ENCODE measurements around the gene BTBD10.

Gene BTBD10

GRCh38 chr11:13462901-13463778 lies at the start of gene BTBD10:
Gene BTBD10 (minus strand): TSS chr11:13463222. CDS start chr11:13445124, 18,098 bp downstream.
- in situ Hi-C loops (cut with MboI; ENCODE audit: low sequenced_read_pairs), result no loop called here

- in situ Hi-C loops (cut with MboI; ENCODE audit: low sequenced_read_pairs), result no loop called here
Measured at GRCh38 chr11:13503393-13503792, 40.4 kb upstream of the BTBD10 start.

DNA sequence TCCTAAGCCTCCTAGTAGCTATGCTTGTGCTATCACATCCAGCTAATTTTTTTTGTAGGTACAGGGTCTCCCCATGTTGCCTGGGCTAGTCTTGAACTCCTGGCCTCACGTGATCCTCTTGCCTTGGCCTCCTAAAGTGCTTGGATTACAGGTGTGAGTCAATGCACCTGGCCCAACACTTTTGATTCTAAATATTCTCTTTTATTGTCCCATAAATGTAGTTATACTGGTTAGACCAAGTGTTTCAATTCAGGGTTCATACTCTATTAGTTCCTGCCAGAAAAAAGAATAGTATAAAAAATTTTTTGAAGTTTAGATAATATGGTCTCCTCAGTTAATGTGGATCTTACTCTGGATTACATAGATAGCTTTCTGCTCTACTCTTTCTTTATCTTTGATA lies 39.5 kb upstream of the BTBD10 start:
- in situ Hi-C loops (cut with MboI; ENCODE audit: low sequenced_read_pairs), result no loop called here

DNA sequence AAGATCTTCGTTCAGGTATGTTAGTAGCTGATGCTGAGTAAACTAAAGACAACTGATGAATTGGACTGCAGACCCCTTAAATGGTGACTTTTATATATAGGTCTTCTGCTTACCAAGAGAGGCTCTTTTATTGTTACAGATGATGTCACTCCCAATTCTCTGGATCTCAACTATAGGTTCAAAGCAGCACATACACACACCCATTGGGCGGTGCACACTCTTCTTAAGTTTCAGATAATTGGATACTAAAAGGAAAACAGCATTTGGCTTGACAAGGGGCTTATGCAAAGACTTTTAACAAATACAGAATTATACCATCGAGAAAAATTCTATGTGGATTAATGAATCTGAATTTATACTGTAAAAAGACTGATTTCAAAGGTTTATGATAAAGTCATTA lies 32.9 kb upstream of the BTBD10 start, which contains the start of gene PTH:
Gene PTH, minus strand, starts transcription at position 69 of the 400 bp plus-strand sequence. CDS start 3,142 bp downstream, outside the sequence.
- in situ Hi-C loops (cut with MboI; ENCODE audit: low sequenced_read_pairs), result no loop called here

GRCh38 chr11:13494051-13494450 lies 31.0 kb upstream of the BTBD10 start:
- in situ Hi-C loops (cut with MboI; ENCODE audit: low sequenced_read_pairs), result no loop called here

- in situ Hi-C loops (cut with MboI; ENCODE audit: low sequenced_read_pairs), result no loop called here
Measured at GRCh38 chr11:13487661-13488030, 24.6 kb upstream of the BTBD10 start.

DNA sequence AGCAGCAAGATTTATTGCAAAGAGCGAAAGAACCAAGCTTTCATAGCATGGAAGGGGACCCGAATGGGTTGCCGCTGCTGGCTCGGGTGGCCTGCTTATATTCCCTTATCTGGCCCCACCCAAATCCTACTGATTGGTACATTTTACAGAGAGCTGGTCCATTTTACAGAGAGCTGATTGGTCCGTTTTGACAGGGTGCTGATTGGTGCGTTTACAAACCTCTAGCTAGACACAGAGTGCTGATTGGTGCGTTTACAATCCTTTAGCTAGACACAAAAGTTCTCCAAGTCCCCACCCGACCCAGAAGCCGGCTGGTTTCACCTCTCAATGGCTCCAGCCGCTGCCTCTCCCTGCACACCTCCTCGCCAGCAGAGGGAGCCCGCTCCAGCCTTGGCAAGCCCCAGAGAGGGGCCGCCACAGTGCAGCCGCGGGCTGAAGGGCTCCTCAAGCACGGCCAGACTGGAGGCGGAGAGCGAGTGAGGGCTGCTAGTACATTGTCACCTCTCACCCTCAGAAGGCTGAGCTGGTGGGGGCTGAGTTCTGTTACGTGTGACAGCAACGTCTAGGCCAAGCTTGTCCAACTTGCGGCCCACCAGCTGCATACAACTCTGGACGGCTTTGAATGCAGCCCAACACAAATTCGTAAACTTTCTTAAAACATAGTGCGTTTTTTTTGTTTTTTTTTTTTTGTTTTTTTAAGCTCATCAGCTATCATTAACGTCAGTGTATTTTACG lies 24.1 kb upstream of the BTBD10 start:
- in situ Hi-C loops (cut with MboI; ENCODE audit: low sequenced_read_pairs), result no loop called here

GRCh38 chr11:13480198-13480597 lies 17.2 kb upstream of the BTBD10 start:
- in situ Hi-C loops (cut with MboI; ENCODE audit: low sequenced_read_pairs), result no loop called here

GRCh38 chr11:13479688-13480087 lies 16.7 kb upstream of the BTBD10 start:
- in situ Hi-C loops (cut with MboI; ENCODE audit: low sequenced_read_pairs), result no loop called here

DNA sequence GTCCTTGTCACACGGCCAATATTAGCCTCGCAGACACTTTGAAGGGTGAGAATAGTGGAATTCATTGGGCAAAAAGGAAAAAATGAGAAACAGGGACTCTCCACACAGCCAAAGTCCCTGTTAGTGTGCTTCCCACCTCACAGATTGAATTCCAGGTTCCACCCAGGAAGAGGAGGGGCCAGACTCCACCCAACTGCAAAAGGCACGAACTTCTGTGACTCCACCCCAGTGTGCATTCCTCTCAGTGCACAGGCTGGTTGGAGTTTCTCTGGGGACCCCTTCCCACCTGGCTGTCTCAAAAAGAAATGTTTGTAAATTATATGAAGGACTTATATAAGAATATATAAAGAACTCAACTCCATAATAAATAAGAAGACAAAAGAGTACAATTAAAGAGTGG lies 12.1 kb upstream of the BTBD10 start:
- in situ Hi-C loops (cut with MboI; ENCODE audit: low sequenced_read_pairs), result no loop called here

- in situ Hi-C loops (cut with MboI; ENCODE audit: low sequenced_read_pairs), result no loop called here
Measured at GRCh38 chr11:13473013-13473722, 10.1 kb upstream of the BTBD10 start.

DNA sequence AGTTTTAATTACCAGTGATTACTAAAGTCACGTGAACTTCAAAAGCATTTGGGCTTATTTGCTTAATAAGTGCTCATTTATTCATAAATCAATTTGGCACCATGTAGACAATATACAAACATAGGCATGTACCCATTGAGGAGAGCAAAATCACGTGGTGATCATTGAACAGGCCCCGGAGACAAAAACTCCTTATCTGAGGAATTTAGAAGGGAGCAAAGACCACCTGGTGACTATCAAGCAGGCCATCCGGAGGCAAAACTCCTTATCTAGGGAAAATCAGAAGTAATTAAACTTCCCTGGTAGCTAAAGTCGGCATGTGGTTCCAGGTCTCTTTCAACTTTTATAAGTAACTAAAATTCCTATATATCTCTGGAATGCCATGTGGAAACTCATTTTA lies 5.7 kb upstream of the BTBD10 start:
- in situ Hi-C loops (cut with MboI; ENCODE audit: low sequenced_read_pairs), result no loop called here

DNA sequence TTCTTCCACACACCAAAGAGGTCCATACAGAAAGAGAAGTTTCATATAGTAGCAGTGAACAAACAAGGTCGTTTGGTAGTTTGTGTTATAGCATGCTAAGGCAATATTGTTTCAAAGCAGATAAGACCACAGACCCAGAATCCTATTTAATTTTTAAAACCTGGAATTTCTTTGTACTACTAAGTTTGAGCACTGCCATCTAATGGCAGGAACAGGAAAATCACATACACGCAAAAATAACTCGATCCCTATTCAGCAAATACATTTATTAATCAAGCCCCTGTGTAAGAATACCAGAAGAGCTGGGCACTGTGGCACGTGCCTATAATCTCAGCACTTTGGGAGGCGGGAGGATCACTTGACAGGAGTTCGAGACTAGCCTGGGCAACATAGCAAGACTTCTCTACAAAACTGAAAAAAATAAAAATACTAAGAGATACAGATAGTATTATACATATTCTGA lies 2.9 kb upstream of the BTBD10 start:
- in situ Hi-C loops (cut with MboI; ENCODE audit: low sequenced_read_pairs), result no loop called here

DNA sequence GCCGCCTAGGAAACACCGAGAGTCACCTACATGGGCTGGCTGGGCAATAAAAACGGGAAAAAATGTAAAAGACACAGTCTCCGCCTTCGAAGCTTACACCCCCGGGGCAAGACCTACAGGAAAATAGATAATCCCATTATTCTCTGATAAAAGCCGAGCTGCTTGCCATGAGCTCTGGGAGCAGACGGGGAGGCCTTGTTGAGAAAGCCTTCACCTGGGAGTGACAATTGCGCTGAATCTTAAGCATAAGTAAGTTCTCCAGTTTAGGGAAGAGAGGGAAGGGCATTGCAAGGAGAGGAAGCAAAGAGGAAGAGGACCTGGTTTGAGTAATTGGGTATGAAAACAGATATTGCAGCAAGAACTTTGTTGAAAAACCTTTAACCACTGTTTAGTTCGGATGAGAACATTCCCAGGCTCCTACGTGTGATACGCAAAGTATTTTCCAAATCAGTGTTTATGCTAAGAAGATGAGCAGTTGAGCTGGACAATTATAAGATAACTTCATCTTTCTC lies 813 bp upstream of the BTBD10 start:
- in situ Hi-C loops (cut with MboI; ENCODE audit: low sequenced_read_pairs), result no loop called here

GRCh38 chr11:13462311-13462900 lies 616 bp downstream of the BTBD10 start:
- in situ Hi-C loops (cut with MboI; ENCODE audit: low sequenced_read_pairs), result no loop called here

DNA sequence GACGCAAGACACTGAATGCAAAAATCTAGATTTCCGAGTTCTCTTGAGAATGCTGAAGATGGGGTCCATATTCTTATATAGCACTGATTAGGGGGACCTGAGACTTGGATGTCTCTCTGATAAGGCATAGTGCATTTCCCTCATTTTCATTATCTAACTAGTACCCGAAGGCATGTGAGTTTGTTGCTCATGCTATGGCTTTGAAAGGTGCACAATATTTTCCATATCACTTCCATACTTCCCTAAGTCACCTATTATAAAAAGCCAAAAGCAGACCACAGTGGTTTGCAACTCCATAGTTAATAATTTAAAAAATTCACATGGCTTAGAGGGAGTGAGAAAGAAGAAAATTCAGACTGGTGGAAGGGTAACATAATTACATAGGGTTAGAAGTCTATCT lies 1.7 kb downstream of the BTBD10 start:
- in situ Hi-C loops (cut with MboI; ENCODE audit: low sequenced_read_pairs), result no loop called here

DNA sequence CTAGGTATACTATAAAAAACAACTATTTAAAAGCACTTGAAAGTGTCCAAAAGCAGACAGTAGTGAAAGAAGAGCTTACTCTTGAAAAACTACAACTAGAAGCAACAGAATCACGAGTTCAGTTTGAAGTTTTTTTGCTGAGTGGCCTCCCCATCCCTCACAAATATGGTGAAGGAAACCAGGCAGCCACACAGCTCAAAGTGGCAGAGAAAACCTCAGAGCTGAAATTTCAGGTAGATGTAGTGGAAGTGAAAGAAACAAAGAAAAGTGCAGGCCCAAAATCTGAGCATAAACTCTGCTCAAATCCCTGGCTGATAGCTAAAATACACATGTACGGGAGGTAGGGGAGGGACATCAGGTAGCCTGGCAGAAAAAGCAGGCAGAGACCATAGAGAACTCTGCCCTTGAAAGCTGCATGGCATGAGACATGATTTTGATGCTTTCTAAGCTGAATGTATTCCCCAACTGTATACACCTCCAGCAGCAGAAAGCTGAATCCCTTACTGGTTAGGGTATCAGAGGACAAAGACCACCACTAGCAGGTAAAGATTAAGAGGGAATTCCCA lies 12.1 kb downstream of the BTBD10 start:
- in situ Hi-C loops (cut with MboI; ENCODE audit: low sequenced_read_pairs), result no loop called here

DNA sequence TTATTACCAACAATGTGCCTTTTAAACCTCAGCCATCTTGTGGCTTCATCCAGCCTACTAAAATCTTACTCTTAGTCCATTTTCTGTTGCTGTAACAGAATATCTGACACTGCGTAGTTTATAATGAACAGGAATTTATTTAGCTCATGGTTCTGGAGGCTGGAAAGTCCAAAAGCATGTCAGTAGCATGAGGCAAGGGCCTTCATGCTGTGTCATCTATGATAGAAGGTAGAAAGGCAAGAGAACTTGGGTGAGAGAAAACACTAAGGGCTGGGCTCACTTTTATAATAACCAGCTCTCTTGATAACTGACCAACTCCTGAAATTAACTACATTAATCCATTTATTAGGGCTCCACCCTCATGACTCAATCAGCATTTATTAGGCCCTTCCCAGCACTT lies 13.5 kb downstream of the BTBD10 start:
- in situ Hi-C loops (cut with MboI; ENCODE audit: low sequenced_read_pairs), result no loop called here

DNA sequence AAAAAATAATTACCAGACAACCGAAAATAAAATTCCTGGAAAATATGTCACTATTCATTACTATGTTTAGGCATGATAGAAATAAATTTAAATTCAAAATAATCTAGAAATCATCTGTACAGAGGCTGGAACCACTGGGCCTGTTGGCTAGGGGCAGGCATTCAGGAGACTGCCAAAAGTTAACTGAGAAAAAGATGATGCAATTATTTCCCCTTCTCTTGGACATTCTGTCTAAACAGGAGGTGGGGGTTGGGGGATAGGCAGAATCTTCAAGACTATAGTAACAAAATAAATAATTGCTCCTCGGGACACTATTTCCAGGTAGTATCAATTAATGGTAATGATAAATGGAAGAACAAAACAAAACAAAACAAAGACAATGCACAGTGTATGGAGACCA lies 14.1 kb downstream of the BTBD10 start:
- in situ Hi-C loops (cut with MboI; ENCODE audit: low sequenced_read_pairs), result no loop called here

GRCh38 chr11:13446444-13446843 lies 16.6 kb downstream of the BTBD10 start:
- in situ Hi-C loops (cut with MboI; ENCODE audit: low sequenced_read_pairs), result no loop called here

All from HL-60/S4 treated with phorbol 12-myristate 13-acetate at 8.2 ng/mL for 4 days and 3 days (cell line).